HG03280 (cell line): ENCODE measurements around the gene AGBL1.

Experiments used
- ATAC-seq: cut with Tn5 transposase; IDR thresholded peaks from one replicate; pipeline ENCODE4 v1.9.1; 2021; ENCODE audit warnings: mild to moderate bottlenecking, moderate library complexity; ENCODE audit not compliant: unreplicated experiment

The AGBL1 gene

DNA sequence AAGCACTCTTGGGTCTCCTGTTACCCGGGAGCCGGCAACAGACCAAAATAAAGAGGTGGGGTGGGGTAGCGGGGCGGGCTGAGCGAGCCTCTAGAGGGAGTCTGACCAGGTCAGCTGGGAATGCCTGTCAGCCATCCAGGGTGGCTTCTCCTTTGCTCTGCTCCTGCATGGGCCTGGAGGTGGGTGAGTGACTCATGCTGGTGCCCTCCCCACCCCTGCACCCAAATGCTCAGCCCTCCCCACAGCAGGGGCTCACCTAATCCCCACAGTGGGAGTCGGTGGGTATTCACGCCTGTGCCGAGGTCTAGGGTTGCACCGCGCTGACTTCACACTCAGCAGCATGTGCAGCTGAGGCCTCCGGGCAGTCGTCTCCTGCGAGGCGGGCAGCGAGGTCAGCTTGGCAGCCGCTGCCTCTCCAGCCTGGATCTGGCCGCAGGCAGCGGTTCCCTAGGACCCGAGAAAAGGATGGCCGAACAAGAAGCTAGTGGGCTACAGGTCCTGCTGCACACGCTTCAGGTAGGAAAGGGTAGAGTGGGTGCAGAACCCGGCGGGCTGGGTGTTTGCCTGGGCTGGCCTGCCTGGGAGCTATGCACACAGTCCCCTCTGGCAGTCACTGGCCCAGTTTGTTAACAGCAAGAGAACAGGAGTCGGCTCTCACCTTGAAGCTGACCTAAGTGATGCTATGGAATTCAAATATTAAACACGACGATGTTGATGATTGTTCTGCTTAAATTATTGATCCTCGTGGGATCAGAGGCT, at the start of gene AGBL1:
TSS of gene AGBL1 (plus strand) at position 364 of the 759 bp plus-strand sequence.
- ATAC-seq: no peak

DNA sequence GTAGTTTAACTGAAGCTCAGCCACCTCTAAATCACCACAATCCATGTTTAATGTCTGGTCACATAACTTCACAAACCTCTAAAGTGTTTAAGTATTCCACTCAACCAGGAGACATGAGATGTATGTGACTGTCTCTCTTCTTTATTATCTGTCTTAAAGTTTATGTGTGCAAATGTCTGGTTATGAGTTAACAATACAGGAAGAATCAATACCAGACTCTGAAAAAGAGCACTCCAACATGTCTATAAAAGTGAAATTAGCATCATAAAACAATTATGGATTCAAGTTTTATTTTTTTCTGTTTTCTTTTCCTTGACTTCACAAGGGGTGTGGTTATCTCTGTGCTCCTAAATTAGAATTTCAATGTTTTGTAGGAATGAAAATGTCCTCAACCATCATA, 44.8 kb upstream of the AGBL1 start:
- no peak for ATAC-seq

- ATAC-seq: no peak
These were observed 43.4 kb upstream of the AGBL1 start for GRCh38 chr15:86036243-86036642.

DNA sequence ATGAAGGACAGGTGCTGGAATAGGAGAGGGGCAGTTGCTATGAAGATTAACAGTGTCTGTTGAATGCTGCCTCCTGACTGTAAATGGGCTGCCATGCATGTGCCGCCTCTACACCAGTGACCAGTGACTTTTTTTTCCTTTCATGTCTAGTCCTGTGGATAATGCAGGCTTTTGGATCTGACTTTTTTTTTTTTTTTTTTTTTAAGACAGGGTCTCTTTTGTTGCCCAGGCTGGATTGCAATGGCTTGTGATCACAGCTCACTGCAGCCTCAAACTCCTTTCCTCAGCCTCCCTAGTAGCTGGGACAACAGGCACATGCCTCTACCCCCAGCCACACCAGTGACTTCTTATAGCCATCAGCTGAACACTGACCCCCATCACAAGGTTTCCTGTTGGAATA, 41.2 kb upstream of the AGBL1 start:
- ATAC-seq: no peak

DNA sequence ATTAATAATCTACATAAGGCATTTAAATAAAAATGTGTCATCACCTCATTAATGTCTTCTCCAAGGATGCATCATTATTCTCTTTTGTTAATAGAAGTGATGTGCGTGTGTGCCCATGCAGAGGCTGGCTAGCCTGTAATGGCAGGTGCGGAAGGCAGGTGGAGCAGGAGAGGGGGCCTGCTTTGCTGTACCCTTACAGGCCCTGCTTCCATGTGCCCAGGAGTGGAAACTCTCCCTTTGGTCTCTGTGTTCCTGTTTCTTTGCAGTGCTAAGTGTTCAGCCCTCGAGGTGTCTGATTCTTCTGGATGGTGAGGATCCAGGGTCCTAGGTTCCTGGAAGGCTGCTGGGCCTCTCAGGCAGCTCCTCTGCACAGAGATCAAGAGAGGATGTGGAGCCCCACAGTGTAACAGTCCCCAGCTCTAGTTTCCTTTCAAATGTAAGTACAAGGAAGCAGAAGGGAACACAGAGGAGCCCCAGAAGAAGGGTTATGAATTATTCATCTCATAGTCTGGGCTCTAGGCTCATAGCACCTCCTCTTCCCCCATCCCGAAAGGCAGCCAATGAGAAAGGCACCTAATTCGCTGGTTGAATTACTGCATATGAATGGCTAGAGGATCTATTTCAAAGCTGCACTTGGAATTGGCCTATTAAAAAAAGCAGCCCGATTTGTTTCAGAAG, 39.2 kb upstream of the AGBL1 start:
- ATAC-seq: no peak

DNA sequence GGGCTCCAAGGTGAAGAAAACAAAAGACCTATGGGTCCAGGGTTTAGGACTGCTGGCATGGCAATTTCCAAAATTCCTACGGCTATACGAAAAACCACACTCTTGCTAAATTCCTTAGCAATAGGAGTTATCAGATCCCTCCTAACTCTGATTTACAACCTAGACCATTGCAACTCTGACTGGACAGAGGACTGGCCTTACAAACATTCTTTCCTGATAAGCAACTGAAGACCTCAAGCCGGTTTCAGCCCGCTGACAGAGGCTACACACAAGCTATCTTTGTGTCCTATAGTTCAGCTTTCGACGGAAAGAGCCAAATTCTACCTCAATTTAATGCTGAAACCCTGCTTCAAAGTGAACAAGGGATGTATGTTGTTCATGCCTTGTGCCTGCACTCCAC, 38.3 kb upstream of the AGBL1 start:
- ATAC-seq: no peak

GRCh38 chr15:86042226-86042625, 37.4 kb upstream of the AGBL1 start:
- ATAC-seq: no peak

DNA sequence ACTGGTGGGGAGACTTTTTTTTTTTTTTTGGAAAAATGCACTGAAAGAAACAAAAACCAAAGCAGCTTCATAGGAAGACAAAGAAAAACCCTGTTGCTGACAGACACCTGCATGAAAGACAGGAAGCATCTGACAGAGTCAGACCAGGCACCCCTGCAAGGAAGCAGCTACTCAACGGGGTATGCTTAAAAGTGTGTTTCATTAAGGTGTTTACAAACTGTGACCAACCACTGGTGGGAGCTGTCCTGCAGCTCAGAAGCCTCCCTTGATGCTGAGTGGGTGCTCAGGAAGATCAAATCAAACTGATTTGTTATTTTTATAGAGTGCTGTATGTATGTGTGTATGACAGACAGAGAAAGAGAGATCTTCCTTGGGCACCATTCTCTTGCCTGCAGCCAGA, 34.7 kb upstream of the AGBL1 start:
- no peak for ATAC-seq

DNA sequence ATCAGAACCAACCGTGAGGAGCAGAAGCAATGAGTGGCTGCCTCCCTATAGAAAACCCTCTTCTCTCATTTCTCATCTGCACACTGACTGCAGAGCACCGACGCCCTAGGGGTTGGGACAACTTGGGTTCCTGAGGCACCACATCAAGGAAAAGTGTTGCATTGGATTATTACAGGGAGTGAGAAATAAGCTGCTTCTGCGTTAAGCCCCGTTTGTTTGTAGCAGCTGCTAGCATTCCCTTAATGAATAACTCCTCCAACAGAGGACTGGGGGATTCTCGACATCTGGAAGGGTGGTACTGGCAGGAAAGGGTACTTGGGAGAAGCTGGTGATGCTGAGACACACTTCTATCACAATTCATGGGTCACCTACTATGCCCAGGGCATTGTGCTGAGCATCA, 25.3 kb upstream of the AGBL1 start:
- no peak for ATAC-seq

GRCh38 chr15:86055688-86056087, 24.0 kb upstream of the AGBL1 start:
- ATAC-seq: no peak

DNA sequence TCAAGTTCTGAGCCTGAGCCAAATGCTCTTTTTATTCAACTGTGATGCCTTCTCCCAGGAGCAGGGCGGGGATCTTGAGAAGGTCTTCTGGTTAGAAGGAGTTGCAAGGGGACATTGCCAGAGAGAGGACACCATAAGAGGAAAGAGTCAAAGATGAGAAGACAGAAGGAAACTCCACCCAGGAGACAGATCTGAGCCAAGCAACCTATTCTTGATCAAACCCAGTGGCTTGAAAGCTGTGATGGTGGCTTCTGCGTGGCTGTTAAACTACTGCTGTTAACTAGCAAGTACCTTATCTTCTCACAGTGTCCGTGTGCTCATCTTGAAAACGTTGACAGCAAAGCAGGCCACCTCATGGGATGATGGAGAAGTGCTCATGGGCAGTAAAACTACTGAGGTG, 19.8 kb upstream of the AGBL1 start:
- ATAC-seq: no peak

GRCh38 chr15:86060674-86061073, 19.0 kb upstream of the AGBL1 start:
- ATAC-seq: no peak

GRCh38 chr15:86061581-86061980, 18.1 kb upstream of the AGBL1 start:
- ATAC-seq: no peak

DNA sequence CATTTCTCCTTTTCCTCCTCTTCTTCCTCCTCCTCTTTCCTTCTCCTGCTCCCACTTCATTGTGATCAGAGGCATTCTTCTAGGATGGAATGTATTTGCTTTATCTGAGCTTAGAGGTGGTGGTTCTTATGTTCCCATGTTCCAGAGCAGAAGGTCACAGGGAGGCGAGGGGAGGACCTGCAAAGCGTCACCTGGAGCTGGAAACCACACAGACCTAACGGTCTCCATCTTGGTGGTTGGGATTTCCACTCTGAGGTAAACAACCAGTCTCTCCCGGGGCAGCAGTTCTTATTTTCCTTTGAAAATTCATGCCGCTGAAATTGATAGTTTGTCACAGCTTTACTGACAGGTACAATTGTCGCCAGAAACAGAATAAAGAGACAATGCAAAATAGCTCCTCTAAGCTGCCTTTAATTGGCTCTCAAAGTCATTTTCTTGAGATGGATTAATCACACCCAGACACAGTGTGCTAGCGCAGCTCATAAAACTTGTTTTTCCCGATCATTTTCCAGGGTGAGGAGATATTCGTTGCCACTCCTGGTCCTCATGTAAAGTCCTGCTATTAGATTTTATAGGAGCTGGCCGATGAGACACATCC, 16.9 kb upstream of the AGBL1 start:
- ATAC-seq: no peak

- no peak for ATAC-seq
These were observed 16.1 kb upstream of the AGBL1 start for GRCh38 chr15:86063356-86064095.

- ATAC-seq: no peak
These were observed 15.3 kb upstream of the AGBL1 start for GRCh38 chr15:86064326-86064725.

GRCh38 chr15:86066174-86066834, 13.4 kb upstream of the AGBL1 start:
- no peak for ATAC-seq

DNA sequence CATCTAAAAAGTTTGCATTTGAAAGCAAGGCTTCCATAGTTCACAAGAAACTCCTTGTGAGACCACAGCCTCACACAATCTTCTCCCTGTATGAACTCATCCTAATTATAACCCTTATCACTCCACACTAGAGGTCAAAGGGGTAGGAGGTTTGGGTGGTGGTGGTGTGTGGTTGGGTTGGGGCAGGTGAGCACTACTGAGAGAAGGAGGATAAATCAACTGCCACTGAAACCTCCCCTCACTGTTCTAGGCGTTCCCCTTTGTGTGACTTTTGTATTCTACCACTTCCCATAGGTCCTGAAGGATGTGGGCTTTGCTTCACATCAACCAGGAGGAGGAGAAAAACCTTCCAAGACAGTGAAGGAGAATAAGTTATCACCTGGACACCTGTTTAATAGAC, 6.4 kb upstream of the AGBL1 start:
- no peak for ATAC-seq

DNA sequence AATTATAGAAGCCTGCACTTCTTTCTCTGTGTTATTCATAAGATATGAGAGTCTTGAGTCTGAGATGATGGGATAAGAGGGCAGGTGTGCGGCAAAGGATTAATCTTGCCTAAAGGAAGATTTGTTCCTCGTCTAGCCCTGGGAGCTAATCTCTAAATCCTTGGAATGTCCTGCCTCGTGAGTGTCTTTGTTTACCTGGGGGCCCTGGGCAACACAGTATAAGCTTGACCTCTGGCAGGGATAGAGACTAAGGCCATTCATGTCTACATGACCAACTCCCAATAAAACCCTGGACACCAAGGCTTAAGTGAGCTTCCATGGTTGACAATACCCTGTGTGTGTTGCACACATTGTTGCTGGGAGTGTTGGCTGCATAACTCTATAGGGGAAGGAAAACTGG, 3.2 kb upstream of the AGBL1 start:
- no peak for ATAC-seq

DNA sequence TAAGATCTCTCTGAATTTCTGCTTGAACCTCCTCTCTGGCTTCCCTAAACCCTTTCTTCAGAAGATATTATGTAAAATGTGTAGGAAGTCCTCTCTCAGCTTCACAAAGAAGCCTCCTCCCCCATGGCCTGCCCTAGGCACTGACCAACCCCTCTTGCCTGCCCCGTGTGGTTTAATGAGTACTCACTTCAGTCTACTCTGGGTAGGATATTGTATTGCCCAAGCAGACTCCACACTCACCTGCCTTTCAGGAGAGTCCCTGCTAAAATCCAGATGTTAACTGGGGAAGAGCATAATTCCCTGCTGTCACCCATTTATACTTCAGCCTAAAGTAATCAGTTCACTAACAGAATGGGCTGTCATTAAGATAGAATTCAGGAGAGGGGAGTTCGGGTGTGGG, 2.6 kb upstream of the AGBL1 start:
- no peak for ATAC-seq

DNA sequence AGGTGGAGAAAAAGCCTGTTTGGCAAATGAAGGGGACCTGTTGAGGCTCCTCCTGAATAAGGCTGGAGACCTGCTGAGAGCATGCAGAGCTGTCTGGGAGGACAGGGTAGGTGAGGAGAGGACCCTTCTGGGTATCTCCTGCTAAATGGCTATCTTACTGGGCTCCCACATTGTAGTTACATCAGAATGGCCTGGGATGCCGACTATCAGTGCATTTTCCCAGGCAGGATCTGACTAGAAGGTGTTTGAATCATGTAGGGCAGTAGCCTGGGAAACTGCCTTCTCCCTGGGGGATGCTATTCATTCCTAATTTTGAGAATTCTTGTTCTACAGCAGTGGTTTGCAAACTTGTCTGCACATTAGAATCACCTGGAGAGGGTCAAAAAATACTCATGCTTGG, 631 bp downstream of the AGBL1 start:
- ATAC-seq: no peak
